ENCODE results near the gene CYTH2.
A peak's percentile ranks its signal among the peaks of the same experiment; 100 is the strongest.

GRCh38 chr19:48445256-48445605, 23.9 kb upstream of the CYTH2 start:
- TF ChIP-seq TCF12 (IDR thresholded peaks at IDR 0.05; ENCODE audit: low read depth, low read length) = no peak
- no peak for TF ChIP-seq CBX8 (IDR thresholded peaks at IDR 0.05; ENCODE audit: borderline replicate concordance, low read depth, low read length)
- TF ChIP-seq POLR2A (IDR thresholded peaks at IDR 0.05; ENCODE audit: control extremely low read depth in 1 of 2, low read depth in 2 of 2, low read length in 2 of 2) = no peak
- peak in 2 of 3 experiments; percentile 33 to 37; a peak in 2 of 4 replicates for TF ChIP-seq CTCF (IDR thresholded peaks at IDR 0.05; ENCODE audit: control extremely low read depth in 1 of 3, insufficient read depth in 1 of 3, low read depth in 1 of 3, low read length in 3 of 3)
- TF ChIP-seq POLR2AphosphoS5 (IDR thresholded peaks at IDR 0.05; ENCODE audit: low read depth, low read length) = no peak
- TF ChIP-seq KDM1A (IDR thresholded peaks at IDR 0.05; ENCODE audit: borderline replicate concordance, low read length) = no peak
- no peak for TF ChIP-seq ZNF274 (IDR thresholded peaks at IDR 0.05; ENCODE audit: borderline replicate concordance, extremely low read depth, low read length)
- no peak for TF ChIP-seq HDAC2 (IDR thresholded peaks at IDR 0.05; ENCODE audit: borderline replicate concordance in 1 of 2, low read depth in 2 of 2, low read length in 2 of 2)
- TF ChIP-seq ATF3 (IDR thresholded peaks at IDR 0.05; ENCODE audit: insufficient read depth, low read depth, low read length) = no peak
- TF ChIP-seq RNF2 (IDR thresholded peaks at IDR 0.05; ENCODE audit: borderline replicate concordance, low read depth, low read length, missing control alignments, poor library complexity, severe bottlenecking) = no peak
- no peak for TF ChIP-seq BRCA1 (IDR thresholded peaks at IDR 0.05; ENCODE audit: low read depth, low read length)
- no peak for TF ChIP-seq GABPA (IDR thresholded peaks at IDR 0.05; ENCODE audit: borderline replicate concordance, insufficient read depth, low read length)
- no peak for TF ChIP-seq RXRA (IDR thresholded peaks at IDR 0.05; ENCODE audit: insufficient read depth, low read depth, low read length)
- TF ChIP-seq ATF2 (IDR thresholded peaks at IDR 0.05; ENCODE audit: low read length) = no peak
